OCI-LY7 (cell line): Measurements from ENCODE around the gene GMPR2. TPM values are rescaled to one million over a fixed set of nuclear protein-coding genes. Genes with fewer than 3 reads are reported as not detected.

Experiments
- BruUV-seq: library from RNA; stranded (reverse); fragments of 400-500 nt; replicated peaks from 2 replicates; lab custom pipeline; 2021; lab: Mats Ljungman, UMichigan
- CTCF ChIA-PET: fragments of 300-600 bp; sonication (Branson Sonifier 250); formaldehyde crosslinking; loops from one replicate; lab custom pipeline; 2022; ENCODE audit warnings: antibody characterized with exemption; ENCODE audit not compliant: unreplicated experiment; lab: Charles Lee
- POLR2A ChIA-PET: fragments of 300-600 bp; sonication (Branson Sonifier 250); formaldehyde crosslinking; loops from one replicate; lab custom pipeline; 2022; ENCODE audit warnings: antibody characterized with exemption; lab: Charles Lee
- DNase-seq: peaks from one replicate; pipeline ENCODE4 v3.0.0-alpha.2; 2015; ENCODE audit warnings: low spot score
- H2AFZ ChIP-seq: fragments of 200-600 bp; sonication (generic), shearing (Covaris generic); 2 replicates; pipeline ENCODE4 v1.6.1; 2014; ENCODE audit warnings: mild to moderate bottlenecking, antibody characterized with exemption, low read length, moderate library complexity
- H3K27ac ChIP-seq: fragments of 200-600 bp; sonication (generic); 2 replicates; pipeline ENCODE4 v1.5.1; 2014; ENCODE audit warnings: mixed run types, low read depth, mild to moderate bottlenecking, moderate library complexity, low read length, inconsistent platforms; ENCODE audit not compliant: poor library complexity, severe bottlenecking
- H3K36me3 ChIP-seq: fragments of 200-600 bp; sonication (generic); 2 replicates; pipeline ENCODE4 v1.6.1; 2014; ENCODE audit warnings: mild to moderate bottlenecking, antibody characterized with exemption, low read length, moderate library complexity, mixed read lengths; ENCODE audit not compliant: insufficient read depth
- H3K4me1 ChIP-seq: fragments of 200-600 bp; sonication (generic); 2 replicates; pipeline ENCODE4 v1.5.1; 2014; ENCODE audit warnings: mild to moderate bottlenecking, low read length; ENCODE audit not compliant: insufficient read depth, poor library complexity, severe bottlenecking
- H3K4me2 ChIP-seq: fragments of 200-600 bp; sonication (generic); 2 replicates; pipeline ENCODE4 v1.6.1; 2014; ENCODE audit warnings: mild to moderate bottlenecking, low read length
- H3K4me3 ChIP-seq: fragments of 200-600 bp; sonication (generic); 2 replicates; pipeline ENCODE4 v1.5.1; 2014; ENCODE audit warnings: mild to moderate bottlenecking, low read depth, low read length; ENCODE audit not compliant: poor library complexity, severe bottlenecking
- H3K79me2 ChIP-seq: fragments of 200-600 bp; sonication (generic); 2 replicates; pipeline ENCODE4 v1.6.1; 2016; ENCODE audit warnings: low read depth, mild to moderate bottlenecking, low read length, moderate library complexity, mixed read lengths; ENCODE audit not compliant: insufficient read depth
- H3K9me2 ChIP-seq: fragments of 200-600 bp; sonication (generic); 2 replicates; pipeline ENCODE4 v1.6.1; 2016; ENCODE audit warnings: mild to moderate bottlenecking, low read length, mixed read lengths; ENCODE audit not compliant: insufficient read depth
- H3K9me3 ChIP-seq: fragments of 200-600 bp; sonication (generic); 2 replicates; pipeline ENCODE4 v1.6.1; 2014; ENCODE audit warnings: mild to moderate bottlenecking, mixed run types, low read length, mixed read lengths
- H4K20me1 ChIP-seq: fragments of 200-600 bp; sonication (generic); 2 replicates; pipeline ENCODE4 v1.6.1; 2014; ENCODE audit warnings: mild to moderate bottlenecking, antibody characterized with exemption, low read length, moderate library complexity, mixed read lengths; ENCODE audit not compliant: insufficient read depth
- CTCF ChIP-seq: fragments of 200-600 bp; sonication (generic); conservative IDR thresholded peaks from 2 replicates; pipeline ENCODE4 v1.5.1; 2014; ENCODE audit warnings: mild to moderate bottlenecking, antibody characterized with exemption, low read length, moderate library complexity, mixed read lengths
- EZH2phosphoT487 ChIP-seq: fragments of 200-600 bp; sonication (generic); IDR thresholded peaks from 2 replicates; pipeline ENCODE4 v1.6.1; 2018; ENCODE audit warnings: low read depth, borderline replicate concordance, mild to moderate bottlenecking, mixed run types, antibody characterized with exemption, low read length, moderate library complexity, mixed read lengths
- intact Hi-C: fragments of 100-400 bp; cut with micrococcal nuclease; formaldehyde crosslinking; loops from one replicate; pipeline ENCODE4 v1.10.0; 2022; ENCODE audit not compliant: unreplicated experiment
- total RNA-seq, 2 experiments: library from RNA; depleted of rRNA in 1 of 2; stranded (reverse); fragments of >200 nt in 1 of 2; shearing (Covaris generic) in 1 of 2; gene quantifications; 2 replicates each; pipeline ENCODE4 v1.2.3, GENCODE V29; 2014 to 2022

The GMPR2 gene
- total RNA-seq, 2 experiments from 2014 or later: 51.4 to 62.3 TPM

- ChIA-PET POLR2A (interaction anchor here (0.9 kb wide), 1 partner anchor 12 kb away, joined by 3 read pairs; no protein-coding TSS in a partner anchor), CTCF (no interaction called here)
- Histone ChIP-seq H3K4me2 (no peak overlapping the region), H3K4me3 (no peak overlapping the region), H3K36me3 (no peaks in the 10 kb centered on the region), H4K20me1 (no peaks in the 10 kb centered on the region), H3K27ac (no peak overlapping the region), H3K9me2 (no peaks in the 10 kb centered on the region), H3K4me1 (peaks cover 12% of the 10 kb centered on the region), H3K9me3 (no peaks in the 10 kb centered on the region), H3K79me2 (no peaks in the 10 kb centered on the region), H2AFZ (no peak overlapping the region)
- TF ChIP-seq EZH2phosphoT487 (no peak), CTCF (no peak)
- intact Hi-C loops: no loop called here
- DNase-seq: no peak
- no TSS peak for BruUV-seq
These were observed 28.7 kb downstream of the GMPR2 start for GRCh38 chr14:24261256-24261968.

- TF ChIP-seq EZH2phosphoT487 (no peak), CTCF (no peak)
- intact Hi-C loops: no loop called here
- ChIA-PET CTCF (no interaction called here), POLR2A (interaction anchor here (0.9 kb wide), 1 partner anchor 12 kb away, joined by 3 read pairs; no protein-coding TSS in a partner anchor)
- H3K4me2 ChIP-seq: no peak overlapping the region
- H3K9me3 ChIP-seq: no peaks in the 10 kb centered on the region
- BruUV-seq: no TSS peak
- peaks cover 12% of the 10 kb centered on the region for H3K4me1 ChIP-seq
- no peak overlapping the region for H3K4me3 ChIP-seq
- no peak for DNase-seq
- H3K79me2 ChIP-seq: no peaks in the 10 kb centered on the region
- no peaks in the 10 kb centered on the region for H3K9me2 ChIP-seq
- H3K27ac ChIP-seq: no peak overlapping the region
- no peaks in the 10 kb centered on the region for H3K36me3 ChIP-seq
- H4K20me1 ChIP-seq: no peaks in the 10 kb centered on the region
- no peak overlapping the region for H2AFZ ChIP-seq
These were observed 29.2 kb downstream of the GMPR2 start for GRCh38 chr14:24261969-24262327.
